Activated B cell treated with CpG ODN at 0.5 μM for 24 hours (primary cell): ENCODE measurements around the gene GPC4. TPM values are rescaled to one million over a fixed set of nuclear protein-coding genes. Genes with fewer than 3 reads are reported as not detected.

Source experiments
- ATAC-seq: fragments of 200-7000 bp; cut with Tn5 transposase; one replicate; pipeline ENCODE4 v1.10.0; 2021; ENCODE audit warnings: low read depth, mild to moderate bottlenecking, moderate library complexity
- CTCF ChIA-PET: fragments of 350-600 bp; sonication (Branson Sonifier 250); formaldehyde crosslinking; loops from one replicate; lab custom pipeline; 2021; ENCODE audit warnings: antibody characterized with exemption; lab: Charles Lee
- POLR2A ChIA-PET: fragments of 350-600 bp; sonication (Branson Sonifier 250); formaldehyde crosslinking; loops from one replicate; lab custom pipeline; 2021; ENCODE audit warnings: antibody characterized with exemption; lab: Charles Lee
- DNase-seq: peaks from one replicate; pipeline ENCODE4 v3.0.0; 2022
- H3K27ac Mint-ChIP-seq: one replicate; pipeline ENCODE4 v1.8.0; 2020; ENCODE audit warnings: mixed read lengths
- H3K27me3 Mint-ChIP-seq: one replicate; pipeline ENCODE4 v1.8.0; 2021; ENCODE audit warnings: mixed read lengths
- H3K36me3 Mint-ChIP-seq: one replicate; pipeline ENCODE4 v1.8.0; 2021; ENCODE audit warnings: low read depth, mixed read lengths
- H3K4me1 Mint-ChIP-seq: one replicate; pipeline ENCODE4 v1.8.0; 2021; ENCODE audit warnings: mixed read lengths
- H3K4me3 Mint-ChIP-seq: one replicate; pipeline ENCODE4 v1.8.0; 2020; ENCODE audit warnings: mild to moderate bottlenecking, mixed read lengths
- H3K9me3 Mint-ChIP-seq: one replicate; pipeline ENCODE4 v1.8.0; 2020; ENCODE audit warnings: mixed read lengths
- CTCF ChIP-seq: fragments of 200-600 bp; IDR thresholded peaks from one replicate; pipeline ENCODE4 v1.8.0; 2022; ENCODE audit warnings: antibody characterized with exemption, mild to moderate bottlenecking
- intact Hi-C: fragments of 100-400 bp; cut with micrococcal nuclease; formaldehyde crosslinking; loops from one replicate; pipeline ENCODE4 v1.15.1; 2024
- total RNA-seq: library from RNA; stranded (reverse); gene quantifications from 2 replicates; pipeline ENCODE4 v1.2.3, GENCODE V29; 2022

Gene GPC4
- total RNA-seq, 1 donor from 2014 or later = 0.16 TPM

GRCh38 chrX:133308499-133308897, 106.8 kb downstream of the GPC4 start:
- CTCF ChIA-PET = no interaction called here
- Mint-ChIP-seq H3K9me3 (no peaks in the 10 kb centered on the region), H3K27me3 (no peaks in the 10 kb centered on the region)

GRCh38 chrX:133307637-133308498, 107.4 kb downstream of the GPC4 start:
- intact Hi-C loops = no loop called here
- Mint-ChIP-seq H3K27me3 (no peaks in the 10 kb centered on the region), H3K4me1 (no peaks in the 10 kb centered on the region), H3K27ac (no peak overlapping the region), H3K4me3 (no peak overlapping the region), H3K36me3 (no peaks in the 10 kb centered on the region), H3K9me3 (no peaks in the 10 kb centered on the region)
- no peak for TF ChIP-seq CTCF
- ATAC-seq = no peak
- no peak for DNase-seq
- CTCF ChIA-PET = no interaction called here
- POLR2A ChIA-PET = no interaction called here

More at GRCh38 chrX:133308499-133308897, 106.8 kb downstream of the GPC4 start:
- intact Hi-C loops = no loop called here
- POLR2A ChIA-PET = no interaction called here
- Mint-ChIP-seq H3K4me1 (no peaks in the 10 kb centered on the region), H3K4me3 (no peak overlapping the region), H3K36me3 (no peaks in the 10 kb centered on the region), H3K27ac (no peak overlapping the region)
- TF ChIP-seq CTCF = no peak
- ATAC-seq (no peak), DNase-seq (no peak)

- TF ChIP-seq CTCF = no peak
- H3K4me3 Mint-ChIP-seq = no peak overlapping the region
- no peaks in the 10 kb centered on the region for H3K27me3 Mint-ChIP-seq
- no peaks in the 10 kb centered on the region for H3K4me1 Mint-ChIP-seq
- no peaks in the 10 kb centered on the region for H3K9me3 Mint-ChIP-seq
- POLR2A ChIA-PET = no interaction called here
- no peak overlapping the region for H3K27ac Mint-ChIP-seq
- DNase-seq (no peak), ATAC-seq (no peak)
- CTCF ChIA-PET = no interaction called here
- H3K36me3 Mint-ChIP-seq = no peaks in the 10 kb centered on the region
- intact Hi-C loops = no loop called here
Measured at GRCh38 chrX:133307094-133307493, 108.2 kb downstream of the GPC4 start.

GRCh38 chrX:133306316-133306715, 109.0 kb downstream of the GPC4 start:
- CTCF ChIA-PET = no interaction called here
- H3K4me1 Mint-ChIP-seq = no peaks in the 10 kb centered on the region
- intact Hi-C loops = no loop called here

GRCh38 chrX:133305348-133305747, 109.9 kb downstream of the GPC4 start:
- H3K27me3 Mint-ChIP-seq = no peaks in the 10 kb centered on the region
- no peaks in the 10 kb centered on the region for H3K36me3 Mint-ChIP-seq
- no peak for DNase-seq
- no peaks in the 10 kb centered on the region for H3K9me3 Mint-ChIP-seq
- intact Hi-C loops = no loop called here
- no peak for TF ChIP-seq CTCF
- ChIA-PET CTCF (no interaction called here), POLR2A (no interaction called here)
- no peak for ATAC-seq
- no peaks in the 10 kb centered on the region for H3K4me1 Mint-ChIP-seq
- H3K4me3 Mint-ChIP-seq = no peak overlapping the region
- no peak overlapping the region for H3K27ac Mint-ChIP-seq

More at GRCh38 chrX:133306316-133306715, 109.0 kb downstream of the GPC4 start:
- Mint-ChIP-seq H3K27me3 (no peaks in the 10 kb centered on the region), H3K4me3 (no peak overlapping the region), H3K27ac (no peak overlapping the region), H3K36me3 (no peaks in the 10 kb centered on the region), H3K9me3 (no peaks in the 10 kb centered on the region)
- DNase-seq (no peak), ATAC-seq (no peak)
- TF ChIP-seq CTCF = no peak
- POLR2A ChIA-PET = no interaction called here
